Fibroblast of peridontal ligament (primary cell): ENCODE measurements around the gene TBCK.
"Not testable (repeated sequence)": the region's sequence is repeated elsewhere in the genome, so short reads cannot be mapped to it uniquely, and the experiment has no call there.

ENCODE experiments used
- DNase-seq: peaks from one replicate; pipeline ENCODE4 v3.0.0-alpha.2; 2010; ENCODE audit errors: extremely low read depth

Gene TBCK

GRCh38 chr4:106321814-106322213 is 5.8 kb upstream of the TBCK start:
- not testable (repeated sequence) for DNase-seq

- DNase-seq: not testable (repeated sequence)
These were observed 5.2 kb upstream of the TBCK start for GRCh38 chr4:106321168-106321567.

GRCh38 chr4:106320235-106320634 is 4.2 kb upstream of the TBCK start:
- DNase-seq: no peak

GRCh38 chr4:106318511-106318910 is 2.5 kb upstream of the TBCK start:
- no peak for DNase-seq

- no peak for DNase-seq
These were observed 1.8 kb upstream of the TBCK start for GRCh38 chr4:106317815-106318214.

- no peak for DNase-seq
These were observed 882 bp upstream of the TBCK start for GRCh38 chr4:106316773-106317409.

- DNase-seq: no peak
These were observed 487 bp downstream of the TBCK start for GRCh38 chr4:106315476-106315967.

- DNase-seq: no peak
These were observed 1.0 kb downstream of the TBCK start for GRCh38 chr4:106314960-106315359.

- no peak for DNase-seq
These were observed 2.9 kb downstream of the TBCK start for GRCh38 chr4:106312997-106313522.

- peak; percentile 90 for DNase-seq
These were observed 3.6 kb downstream of the TBCK start for GRCh38 chr4:106312377-106312776.

- no peak for DNase-seq
These were observed 9.4 kb downstream of the TBCK start for GRCh38 chr4:106306561-106306960.

- DNase-seq: no peak
These were observed 10.5 kb downstream of the TBCK start for GRCh38 chr4:106305435-106306055.

GRCh38 chr4:106304632-106305031 is 11.4 kb downstream of the TBCK start:
- DNase-seq: no peak

- DNase-seq: no peak
These were observed 12.3 kb downstream of the TBCK start for GRCh38 chr4:106303548-106304281.

GRCh38 chr4:106302062-106302438 is 14.0 kb downstream of the TBCK start:
- no peak for DNase-seq

- peak; percentile 79 for DNase-seq
These were observed 14.5 kb downstream of the TBCK start for GRCh38 chr4:106301393-106302061.

- DNase-seq: no peak
These were observed 16.0 kb downstream of the TBCK start for GRCh38 chr4:106299977-106300376.

GRCh38 chr4:106297245-106298035 is 18.6 kb downstream of the TBCK start:
- DNase-seq: no peak

- no peak for DNase-seq
These were observed 21.9 kb downstream of the TBCK start for GRCh38 chr4:106294062-106294461.

- DNase-seq: no peak
These were observed 24.3 kb downstream of the TBCK start for GRCh38 chr4:106291678-106292077.

GRCh38 chr4:106289737-106290136 is 26.3 kb downstream of the TBCK start:
- no peak for DNase-seq
